Suprapubic skin (tissue), 3 donors: ENCODE results near the gene EYA2.

ENCODE experiments used
- POLR2A ChIP-seq, 2 donors: fragments of 450-650 bp; IDR thresholded peaks; one replicate each; pipeline ENCODE4 v1.6.1; 2017; ENCODE audit warnings: antibody characterized with exemption in 2 of 2, mild to moderate bottlenecking in 2 of 2, moderate library complexity in 2 of 2
- TF ChIP-seq, protein P1 (sequence below), 2 donors: fragments of 200-600 bp in 1 of 2; fragments of 450-650 bp in 1 of 2; sonication (generic) in 1 of 2; IDR thresholded peaks; one replicate each; pipeline ENCODE4 v1.5.1; 2016 to 2019; ENCODE audit warnings: antibody characterized with exemption in 2 of 2, mild to moderate bottlenecking in 1 of 2, moderate library complexity in 1 of 2

GRCh38 chr20:47054945-47055344 is 160.3 kb downstream of the EYA2 start:
- TF ChIP-seq, protein P1, sequence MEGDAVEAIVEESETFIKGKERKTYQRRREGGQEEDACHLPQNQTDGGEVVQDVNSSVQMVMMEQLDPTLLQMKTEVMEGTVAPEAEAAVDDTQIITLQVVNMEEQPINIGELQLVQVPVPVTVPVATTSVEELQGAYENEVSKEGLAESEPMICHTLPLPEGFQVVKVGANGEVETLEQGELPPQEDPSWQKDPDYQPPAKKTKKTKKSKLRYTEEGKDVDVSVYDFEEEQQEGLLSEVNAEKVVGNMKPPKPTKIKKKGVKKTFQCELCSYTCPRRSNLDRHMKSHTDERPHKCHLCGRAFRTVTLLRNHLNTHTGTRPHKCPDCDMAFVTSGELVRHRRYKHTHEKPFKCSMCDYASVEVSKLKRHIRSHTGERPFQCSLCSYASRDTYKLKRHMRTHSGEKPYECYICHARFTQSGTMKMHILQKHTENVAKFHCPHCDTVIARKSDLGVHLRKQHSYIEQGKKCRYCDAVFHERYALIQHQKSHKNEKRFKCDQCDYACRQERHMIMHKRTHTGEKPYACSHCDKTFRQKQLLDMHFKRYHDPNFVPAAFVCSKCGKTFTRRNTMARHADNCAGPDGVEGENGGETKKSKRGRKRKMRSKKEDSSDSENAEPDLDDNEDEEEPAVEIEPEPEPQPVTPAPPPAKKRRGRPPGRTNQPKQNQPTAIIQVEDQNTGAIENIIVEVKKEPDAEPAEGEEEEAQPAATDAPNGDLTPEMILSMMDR (IDR thresholded peaks at IDR 0.05): no peak
- TF ChIP-seq POLR2A (IDR thresholded peaks at IDR 0.05): no peak
